Ectodermal cell (in vitro differentiated cells): ENCODE results near the gene ITGB7.
"Not testable (repeated sequence)": the region's sequence is repeated elsewhere in the genome, so short reads cannot be mapped to it uniquely, and the experiment has no call there.

Source experiments
- H3K27ac ChIP-seq: 2 replicates; pipeline ENCODE4 v1.7.0; 2013; ENCODE audit warnings: mild to moderate bottlenecking, low read depth, low read length; ENCODE audit not compliant: insufficient read depth, poor library complexity, severe bottlenecking
- H3K27me3 ChIP-seq: 2 replicates; pipeline ENCODE4 v1.7.0; 2013; ENCODE audit warnings: mild to moderate bottlenecking, low read length; ENCODE audit not compliant: insufficient read depth, control insufficient read depth, poor library complexity, severe bottlenecking
- H3K36me3 ChIP-seq: one replicate; pipeline ENCODE4 v1.7.0; 2013; ENCODE audit warnings: low read length; ENCODE audit not compliant: control insufficient read depth, insufficient read depth
- H3K4me1 ChIP-seq: one replicate; pipeline ENCODE4 v1.7.0; 2013; ENCODE audit warnings: low read length; ENCODE audit not compliant: control insufficient read depth, insufficient read depth
- H3K4me3 ChIP-seq: 2 replicates; pipeline ENCODE4 v1.7.0; 2013; ENCODE audit warnings: low read depth, low read length, control low read depth; ENCODE audit not compliant: insufficient read depth
- H3K9me3 ChIP-seq: 2 replicates; pipeline ENCODE4 v1.7.0; 2013; ENCODE audit warnings: mild to moderate bottlenecking, low read length, moderate library complexity; ENCODE audit not compliant: control insufficient read depth
- WGBS, 2 experiments: methylation state at CpG; one replicate each; pipeline ENCODE4 v1.1.7; 2013; ENCODE audit warnings: missing lambda C conversion rate in 2 of 2; 5-methylcytosine and 5-hydroxymethylcytosine counted together

Gene ITGB7

GRCh38 chr12:53208435-53208834 is 1.4 kb upstream of the ITGB7 start:
- 73 to 85% methylated on average over 2 of the region's 2 CpGs for WGBS, 2 experiments
- H3K27me3 ChIP-seq, result no peaks in the 10 kb centered on the region
- H3K9me3 ChIP-seq, result no peaks in the 10 kb centered on the region
- H3K36me3 ChIP-seq, result peaks cover 2% of the 10 kb centered on the region
- H3K27ac ChIP-seq, result no peak overlapping the region
- H3K4me1 ChIP-seq, result no peaks in the 10 kb centered on the region
- H3K4me3 ChIP-seq, result no peak overlapping the region

- no peaks in the 10 kb centered on the region for H3K36me3 ChIP-seq
- no peaks in the 10 kb centered on the region for H3K4me1 ChIP-seq
- H3K27me3 ChIP-seq, result peaks cover 4% of the 10 kb centered on the region
- WGBS, 2 experiments, result 86 to 87% methylated on average over 7 of the region's 7 CpGs
- no peak overlapping the region for H3K4me3 ChIP-seq
- no peak overlapping the region for H3K27ac ChIP-seq
- no peaks in the 10 kb centered on the region for H3K9me3 ChIP-seq
Observed at GRCh38 chr12:53205747-53206419, 1.2 kb downstream of the ITGB7 start.

- Histone ChIP-seq H3K36me3 (no peaks in the 10 kb centered on the region), H3K27me3 (peaks cover 4% of the 10 kb centered on the region), H3K9me3 (no peaks in the 10 kb centered on the region), H3K4me3 (no peak overlapping the region), H3K4me1 (no peaks in the 10 kb centered on the region), H3K27ac (no peak overlapping the region)
- WGBS, 2 experiments, result 91 to 92% methylated on average over 1 of the region's 1 CpG
Observed at GRCh38 chr12:53204351-53204750, 2.7 kb downstream of the ITGB7 start.

- not testable (repeated sequence) for H3K4me1 ChIP-seq, H3K36me3 ChIP-seq, H3K27ac ChIP-seq, H3K9me3 ChIP-seq, H3K4me3 ChIP-seq
- H3K27me3 ChIP-seq, result peaks cover 24% of the 10 kb centered on the region
- 85 to 96% methylated on average over 7 of the region's 7 CpGs for WGBS, 2 experiments
Observed at GRCh38 chr12:53202316-53202715, 4.7 kb downstream of the ITGB7 start.

- no peaks in the 10 kb centered on the region for H3K36me3 ChIP-seq
- no peak overlapping the region for H3K4me3 ChIP-seq
- H3K9me3 ChIP-seq, result no peaks in the 10 kb centered on the region
- peaks cover 31% of the 10 kb centered on the region for H3K27me3 ChIP-seq
- H3K4me1 ChIP-seq, result no peaks in the 10 kb centered on the region
- H3K27ac ChIP-seq, result no peak overlapping the region
- WGBS, 2 experiments, result 93 to 94% methylated on average over 4 of the region's 4 CpGs
Observed at GRCh38 chr12:53201639-53202038, 5.4 kb downstream of the ITGB7 start.

- H3K27me3 ChIP-seq, result peaks cover 35% of the 10 kb centered on the region
- no peak overlapping the region for H3K27ac ChIP-seq
- H3K4me3 ChIP-seq, result no peak overlapping the region
- 92 to 96% methylated on average over 1 of the region's 1 CpG for WGBS, 2 experiments
- H3K36me3 ChIP-seq, result no peaks in the 10 kb centered on the region
- H3K4me1 ChIP-seq, result no peaks in the 10 kb centered on the region
- H3K9me3 ChIP-seq, result no peaks in the 10 kb centered on the region
Observed at GRCh38 chr12:53201177-53201541, 5.9 kb downstream of the ITGB7 start.

GRCh38 chr12:53200458-53201176 is 6.4 kb downstream of the ITGB7 start:
- H3K27me3 ChIP-seq, result peaks cover 40% of the 10 kb centered on the region
- H3K27ac ChIP-seq, result no peak overlapping the region
- no peaks in the 10 kb centered on the region for H3K9me3 ChIP-seq
- H3K4me1 ChIP-seq, result no peaks in the 10 kb centered on the region
- 82 to 83% methylated on average over 10 of the region's 10 CpGs for WGBS, 2 experiments
- no peaks in the 10 kb centered on the region for H3K36me3 ChIP-seq
- H3K4me3 ChIP-seq, result no peak overlapping the region

- no peak overlapping the region for H3K27ac ChIP-seq
- no peaks in the 10 kb centered on the region for H3K9me3 ChIP-seq
- 88 to 89% methylated on average over 2 of the region's 2 CpGs for WGBS, 2 experiments
- H3K4me1 ChIP-seq, result no peaks in the 10 kb centered on the region
- no peak overlapping the region for H3K4me3 ChIP-seq
- peaks cover 45% of the 10 kb centered on the region for H3K27me3 ChIP-seq
- no peaks in the 10 kb centered on the region for H3K36me3 ChIP-seq
Observed at GRCh38 chr12:53200107-53200457, 7.0 kb downstream of the ITGB7 start.

GRCh38 chr12:53199700-53200099 is 7.4 kb downstream of the ITGB7 start:
- Histone ChIP-seq H3K36me3 (no peaks in the 10 kb centered on the region), H3K27ac (no peak overlapping the region), H3K27me3 (peaks cover 45% of the 10 kb centered on the region), H3K4me1 (no peaks in the 10 kb centered on the region), H3K4me3 (no peak overlapping the region), H3K9me3 (no peaks in the 10 kb centered on the region)
- WGBS, 2 experiments, result 85 to 87% methylated on average over 3 of the region's 3 CpGs

- no peaks in the 10 kb centered on the region for H3K36me3 ChIP-seq
- no peak overlapping the region for H3K4me3 ChIP-seq
- peaks cover 49% of the 10 kb centered on the region for H3K27me3 ChIP-seq
- no peak overlapping the region for H3K27ac ChIP-seq
- 88 to 90% methylated on average over 5 of the region's 5 CpGs for WGBS, 2 experiments
- H3K9me3 ChIP-seq, result no peaks in the 10 kb centered on the region
- H3K4me1 ChIP-seq, result no peaks in the 10 kb centered on the region
Observed at GRCh38 chr12:53198486-53199110, 8.5 kb downstream of the ITGB7 start.
